WERI-Rb-1 (cell line): Measurements from ENCODE around the gene OR1B1.
"Not testable (repeated sequence)": the region's sequence is repeated elsewhere in the genome, so short reads cannot be mapped to it uniquely, and the experiment has no call there.

Source experiments
- DNase-seq: peaks from one replicate; pipeline ENCODE4 v3.0.0-alpha.2; 2020
- H3K27ac ChIP-seq: fragments of 250-450 bp; sonication (Bioruptor Pico); 2 replicates; pipeline ENCODE4 v1.5.1; 2020; ENCODE audit warnings: mild to moderate bottlenecking, moderate library complexity
- H3K27me3 ChIP-seq: fragments of 250-450 bp; sonication (Bioruptor Pico); 2 replicates; pipeline ENCODE4 v1.5.1; 2021; ENCODE audit warnings: mild to moderate bottlenecking, low read depth, moderate library complexity; ENCODE audit not compliant: insufficient read depth, severe bottlenecking
- H3K36me3 ChIP-seq: fragments of 250-450 bp; sonication (Bioruptor Pico); 2 replicates; pipeline ENCODE4 v1.5.1; 2020; ENCODE audit warnings: mild to moderate bottlenecking, moderate library complexity
- H3K4me3 ChIP-seq: 2 replicates; pipeline ENCODE4 v1.5.1; 2011; ENCODE audit warnings: low read depth, mild to moderate bottlenecking, control low read depth, low read length
- H3K9me3 ChIP-seq: fragments of 250-450 bp; sonication (Bioruptor Pico); 2 replicates; pipeline ENCODE4 v1.5.1; 2021; ENCODE audit warnings: mild to moderate bottlenecking, moderate library complexity; ENCODE audit not compliant: severe bottlenecking
- TF ChIP-seq, protein P1 (sequence below): IDR thresholded peaks from 2 replicates; pipeline ENCODE4 v1.5.1; 2011; ENCODE audit warnings: low read depth, mild to moderate bottlenecking, control low read depth, inconsistent platforms, low read length

Gene OR1B1

DNA sequence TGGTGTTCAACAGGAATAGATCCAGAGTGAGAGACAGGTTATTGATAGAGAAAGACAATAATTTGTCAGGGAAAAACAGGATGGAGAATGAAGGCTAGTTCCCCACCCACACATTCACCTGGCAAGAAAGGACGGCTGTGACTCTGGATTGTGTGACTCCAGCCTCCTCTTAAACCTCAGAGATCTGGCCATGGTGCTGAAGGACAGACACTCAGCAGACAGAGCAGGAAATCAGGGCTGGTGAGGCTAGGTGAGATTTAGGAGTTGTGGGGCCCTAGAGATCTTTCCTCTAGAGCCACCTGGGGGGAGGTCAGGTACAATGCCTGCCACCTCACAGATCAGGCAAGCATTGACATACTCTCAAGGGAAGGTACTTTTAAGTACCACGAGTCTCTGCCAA, 15.2 kb downstream of the OR1B1 start:
- DNase-seq = no peak
- H3K27ac ChIP-seq = no peak overlapping the region
- H3K36me3 ChIP-seq = no peaks in the 10 kb centered on the region
- H3K4me3 ChIP-seq = no peak overlapping the region
- peaks cover 3% of the 10 kb centered on the region for H3K27me3 ChIP-seq
- TF ChIP-seq, protein P1, sequence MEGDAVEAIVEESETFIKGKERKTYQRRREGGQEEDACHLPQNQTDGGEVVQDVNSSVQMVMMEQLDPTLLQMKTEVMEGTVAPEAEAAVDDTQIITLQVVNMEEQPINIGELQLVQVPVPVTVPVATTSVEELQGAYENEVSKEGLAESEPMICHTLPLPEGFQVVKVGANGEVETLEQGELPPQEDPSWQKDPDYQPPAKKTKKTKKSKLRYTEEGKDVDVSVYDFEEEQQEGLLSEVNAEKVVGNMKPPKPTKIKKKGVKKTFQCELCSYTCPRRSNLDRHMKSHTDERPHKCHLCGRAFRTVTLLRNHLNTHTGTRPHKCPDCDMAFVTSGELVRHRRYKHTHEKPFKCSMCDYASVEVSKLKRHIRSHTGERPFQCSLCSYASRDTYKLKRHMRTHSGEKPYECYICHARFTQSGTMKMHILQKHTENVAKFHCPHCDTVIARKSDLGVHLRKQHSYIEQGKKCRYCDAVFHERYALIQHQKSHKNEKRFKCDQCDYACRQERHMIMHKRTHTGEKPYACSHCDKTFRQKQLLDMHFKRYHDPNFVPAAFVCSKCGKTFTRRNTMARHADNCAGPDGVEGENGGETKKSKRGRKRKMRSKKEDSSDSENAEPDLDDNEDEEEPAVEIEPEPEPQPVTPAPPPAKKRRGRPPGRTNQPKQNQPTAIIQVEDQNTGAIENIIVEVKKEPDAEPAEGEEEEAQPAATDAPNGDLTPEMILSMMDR = no peak
- H3K9me3 ChIP-seq = peaks cover 3% of the 10 kb centered on the region

DNA sequence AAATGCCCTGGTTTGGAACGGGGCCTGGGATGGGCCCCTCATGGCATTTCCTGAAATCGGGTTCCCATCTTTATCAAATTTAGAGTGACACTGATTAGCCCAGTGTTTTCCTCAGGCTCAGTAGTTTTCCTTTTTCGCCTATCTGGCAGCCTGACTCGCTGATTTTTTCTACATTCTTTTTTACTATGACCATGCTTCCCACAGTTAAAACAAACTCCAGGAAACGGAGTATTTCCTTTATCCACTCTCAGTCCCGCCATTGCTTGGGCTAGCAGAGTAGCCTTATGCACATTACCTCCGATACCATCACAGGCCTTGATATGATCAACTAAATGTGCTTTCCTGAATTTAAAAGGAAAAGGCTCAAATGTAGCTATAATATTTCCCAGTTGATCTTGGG, 37.4 kb downstream of the OR1B1 start:
- H3K27me3 ChIP-seq = no peaks in the 10 kb centered on the region
- peaks cover 5% of the 10 kb centered on the region for H3K9me3 ChIP-seq
- TF ChIP-seq, protein P1 = no peak
- no peaks in the 10 kb centered on the region for H3K36me3 ChIP-seq
- DNase-seq = no peak
- no peak overlapping the region for H3K4me3 ChIP-seq
- H3K27ac ChIP-seq = no peak overlapping the region

DNA sequence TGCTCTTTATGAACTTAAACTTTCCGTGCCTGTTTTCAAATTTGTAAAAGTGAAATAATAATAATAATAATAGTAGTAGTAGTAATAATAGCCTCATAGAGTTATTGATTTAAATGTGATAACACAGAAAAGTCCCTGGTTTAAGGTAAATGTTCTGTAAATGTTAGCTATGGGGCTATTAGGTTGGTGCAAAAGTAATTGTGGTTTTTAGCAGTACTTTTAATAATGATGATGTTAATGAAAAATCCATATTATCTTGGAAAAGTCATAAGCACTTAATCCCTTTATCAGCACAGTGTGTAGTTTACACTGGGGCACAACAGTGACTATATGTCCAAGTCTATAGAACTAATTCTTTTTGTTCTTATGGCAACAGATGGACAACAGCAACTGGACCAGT, 43.1 kb downstream of the OR1B1 start, which contains the start of gene OR1Q1:
OR1Q1 (plus strand) TSS at position 377 of the 400 bp plus-strand sequence; CDS start at position 377, 0 bp downstream.
- DNase-seq = no peak
- TF ChIP-seq, protein P1 = no peak
- H3K4me3 ChIP-seq = no peak within 1 kb of the TSS
- no peaks in the 10 kb centered on the region for H3K36me3 ChIP-seq
- H3K9me3 ChIP-seq = peaks cover 5% of the 10 kb centered on the region
- H3K27me3 ChIP-seq = no peaks in the 10 kb centered on the region
- H3K27ac ChIP-seq = no peak within 1 kb of the TSS

DNA sequence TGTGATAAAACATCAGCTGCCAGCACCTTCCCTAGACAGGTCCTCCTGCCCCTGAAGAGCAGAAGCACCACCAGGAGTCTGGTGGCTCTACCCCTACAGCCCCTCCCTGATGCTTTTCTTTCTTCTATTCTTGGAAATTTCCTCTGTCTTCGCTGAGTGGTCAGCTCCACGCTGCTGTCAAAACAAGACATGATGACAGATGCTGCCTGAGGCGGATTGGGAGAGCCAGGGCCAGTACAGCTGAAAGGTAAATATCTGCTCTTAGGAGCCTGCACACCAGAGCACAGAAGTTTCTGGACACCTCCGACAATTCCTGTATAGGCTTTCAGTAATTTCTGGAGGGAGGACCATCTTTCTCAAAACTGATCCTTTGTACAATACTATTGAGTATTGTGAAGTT, 47.6 kb downstream of the OR1B1 start:
- H3K36me3 ChIP-seq = no peaks in the 10 kb centered on the region
- no peaks in the 10 kb centered on the region for H3K9me3 ChIP-seq
- no peak for DNase-seq
- H3K27ac ChIP-seq = no peak overlapping the region
- no peak overlapping the region for H3K4me3 ChIP-seq
- H3K27me3 ChIP-seq = no peaks in the 10 kb centered on the region
- TF ChIP-seq, protein P1 = no peak

DNA sequence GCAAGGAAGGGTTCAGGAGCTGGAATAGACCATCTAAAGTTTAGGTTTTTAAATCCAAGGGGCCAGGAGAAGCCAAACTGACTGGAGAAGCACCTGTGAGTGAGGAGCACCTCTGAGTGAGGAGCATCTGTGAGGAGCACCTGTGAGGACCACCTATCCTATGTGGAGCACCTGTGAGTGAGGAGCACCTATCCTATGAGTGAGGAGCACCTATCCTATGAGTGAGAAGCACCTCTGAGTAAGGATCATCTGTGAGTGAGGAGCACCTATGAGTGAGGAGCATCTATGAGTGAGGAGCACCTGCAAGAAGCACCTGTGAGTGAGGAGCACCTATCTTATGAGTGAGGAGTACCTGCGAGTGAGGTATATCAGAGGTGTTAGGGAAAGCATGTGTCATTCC, 50.8 kb downstream of the OR1B1 start:
- TF ChIP-seq, protein P1 = no peak
- Histone ChIP-seq H3K27ac (no peak overlapping the region), H3K9me3 (no peaks in the 10 kb centered on the region), H3K27me3 (no peaks in the 10 kb centered on the region), H3K36me3 (no peaks in the 10 kb centered on the region), H3K4me3 (no peak overlapping the region)
- no peak for DNase-seq

DNA sequence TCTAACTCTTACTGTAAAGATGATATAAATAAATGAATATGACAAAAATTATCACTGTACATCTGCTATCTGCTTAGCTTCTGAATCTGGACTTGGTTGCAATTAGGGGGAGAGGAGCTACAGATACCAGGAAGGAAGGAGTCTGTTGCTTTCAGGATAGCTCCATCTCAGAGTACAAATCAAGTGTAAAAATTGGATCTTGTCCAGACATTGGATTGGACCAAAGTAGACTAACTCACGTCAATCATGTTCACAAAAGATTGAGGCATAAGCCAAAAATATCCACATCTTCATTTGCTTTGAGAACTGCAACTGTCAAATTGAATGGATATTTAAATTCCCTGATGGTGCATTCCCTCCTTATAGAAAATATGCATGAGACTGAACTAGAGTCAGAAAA, 51.7 kb downstream of the OR1B1 start:
- no peak for DNase-seq

DNA sequence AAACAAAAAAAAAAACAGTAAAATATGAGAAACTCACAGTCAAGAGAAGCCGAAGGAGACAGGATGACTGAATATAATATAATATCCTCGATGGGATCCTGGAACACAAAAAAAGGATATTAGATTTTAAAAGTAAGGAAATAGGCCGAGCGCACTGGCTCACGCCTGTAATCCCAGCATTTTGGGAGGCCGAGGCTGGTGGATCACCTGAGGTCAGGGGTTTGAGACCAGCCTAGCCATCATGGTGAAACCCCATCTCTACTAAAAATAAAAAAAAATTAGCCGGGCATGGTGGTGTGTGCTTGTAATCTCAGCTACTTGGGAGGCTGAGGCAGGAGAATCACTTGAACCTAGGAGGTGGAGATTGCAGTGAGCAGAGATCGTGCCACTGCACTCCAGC, 74.1 kb downstream of the OR1B1 start, which contains the start of gene OR1L8:
OR1L8 (minus strand) TSS at position 101 of the 400 bp plus-strand sequence. CDS start 14,907 bp downstream, outside the sequence.
- H3K4me3 ChIP-seq, H3K27me3 ChIP-seq, H3K27ac ChIP-seq, H3K36me3 ChIP-seq, H3K9me3 ChIP-seq, DNase-seq: not testable (repeated sequence)

More for the DNA sequence above, 51.7 kb downstream of the OR1B1 start:
- no peaks in the 10 kb centered on the region for H3K9me3 ChIP-seq
- H3K36me3 ChIP-seq = no peaks in the 10 kb centered on the region
- H3K4me3 ChIP-seq = no peak overlapping the region
- TF ChIP-seq, protein P1 = no peak
- H3K27me3 ChIP-seq = no peaks in the 10 kb centered on the region
- no peak overlapping the region for H3K27ac ChIP-seq
